Left renal cortex interstitium (tissue), 4 donors: ENCODE data around the gene CD247. TPM values are rescaled to one million over a fixed set of nuclear protein-coding genes. Genes with fewer than 3 reads are reported as not detected.

Experiments used
- DNase-seq, 4 donors: peaks; one replicate each; pipeline ENCODE4 v3.0.0-alpha.2; 2013; ENCODE audit warnings: low read depth in 4 of 4, low spot score in 2 of 4, missing footprints in 1 of 4
- polyA plus RNA-seq, 4 donors: library from polyadenylated mRNA; unstranded; fragments of 120-200 nt; gene quantifications; one replicate each; pipeline ENCODE4 v1.2.1, GENCODE V29; 2013; ENCODE audit not compliant: insufficient read length in 4 of 4

CD247 gene
- polyA plus RNA-seq, 4 donors = 0.40 to 0.89 (median 0.51) TPM

DNA sequence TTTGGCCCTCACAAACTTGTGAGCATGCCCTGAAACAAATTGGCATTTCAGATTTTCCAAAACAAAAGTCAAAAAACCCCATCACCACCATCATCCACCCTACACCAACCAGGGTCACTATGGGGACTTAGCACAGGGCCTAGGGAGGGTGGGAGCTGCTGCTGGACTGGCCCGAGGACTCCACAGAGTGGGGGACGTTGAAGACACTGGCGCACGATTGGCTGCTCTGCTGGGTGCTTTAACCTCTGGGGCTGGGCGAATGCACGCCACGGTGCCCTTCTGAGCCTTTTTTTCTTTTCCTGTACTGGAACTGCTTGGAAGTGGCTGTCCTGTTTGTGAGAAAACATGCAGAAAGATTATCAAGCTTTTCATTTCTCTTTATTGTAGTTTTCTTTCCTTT, 92.8 kb downstream of the CD247 start:
- no peak for DNase-seq

DNA sequence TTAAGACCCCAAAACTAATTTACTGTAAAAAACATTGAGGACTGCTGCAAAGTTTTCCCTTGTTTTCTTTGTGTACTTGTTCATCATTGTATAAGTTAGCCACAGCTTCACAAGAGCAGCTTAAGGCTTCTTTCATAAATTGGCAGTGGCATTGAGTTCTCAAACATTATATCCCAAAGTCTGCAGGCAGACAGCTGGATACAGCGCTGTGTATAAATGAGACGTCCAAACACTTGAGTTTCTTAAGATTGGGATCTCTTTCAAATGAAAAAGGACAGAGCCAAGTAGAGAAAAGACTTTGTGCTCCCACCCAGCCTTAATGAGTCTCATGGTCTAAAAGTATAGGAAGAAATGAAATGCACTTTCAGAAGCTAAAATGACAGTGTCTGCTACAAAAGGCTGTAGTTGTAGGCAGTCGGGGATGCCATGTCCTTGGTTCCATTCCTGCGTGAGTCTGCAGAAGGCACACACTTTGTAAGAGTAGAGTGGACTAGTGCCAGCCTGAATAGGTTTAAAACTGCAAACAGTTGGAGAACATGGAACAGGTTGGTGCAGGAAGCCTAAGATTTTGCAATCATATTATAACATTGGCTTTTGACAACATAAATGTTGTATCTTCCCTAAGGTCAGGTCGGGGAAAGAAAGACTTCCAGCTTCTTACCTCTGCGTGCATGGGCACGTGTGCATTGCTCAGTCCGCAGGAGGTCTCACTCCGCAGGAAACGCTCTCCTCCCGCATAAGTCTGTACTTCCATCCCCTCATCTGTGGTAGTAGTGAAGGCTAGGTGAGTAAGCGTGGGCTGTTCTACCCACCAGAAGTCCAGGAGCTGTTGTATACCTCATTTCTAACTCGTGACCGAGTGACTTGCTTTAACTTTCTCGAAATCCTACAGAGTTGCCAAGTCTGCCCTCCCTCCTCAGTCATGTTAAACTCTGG, 94.4 kb downstream of the CD247 start:
- DNase-seq = no peak

- DNase-seq = no peak
These were observed 97.8 kb downstream of the CD247 start for GRCh38 chr1:167420510-167420909.

DNA sequence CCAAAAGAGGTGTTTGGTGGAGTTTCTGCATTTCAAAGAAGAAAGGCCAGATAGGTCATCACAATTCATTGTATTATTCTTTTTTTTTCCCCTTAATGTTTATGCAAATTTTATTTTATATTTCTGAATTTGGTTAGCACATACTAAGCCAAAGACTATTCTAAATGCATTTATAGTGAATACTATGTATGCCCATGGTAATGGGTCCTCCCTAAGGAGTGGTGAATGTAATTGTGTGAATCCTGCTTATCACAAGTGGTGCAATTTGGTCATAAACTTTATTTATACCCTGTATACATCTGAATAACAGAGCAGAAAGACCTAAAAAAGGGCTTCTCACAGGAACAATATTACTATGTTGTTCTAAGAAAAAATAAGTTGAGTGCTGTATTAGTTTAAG, 99.1 kb downstream of the CD247 start:
- DNase-seq = no peak

- no peak for DNase-seq
These were observed 99.9 kb downstream of the CD247 start for GRCh38 chr1:167418391-167418790.

- DNase-seq = no peak
These were observed 101.8 kb downstream of the CD247 start for GRCh38 chr1:167416506-167416905.

DNA sequence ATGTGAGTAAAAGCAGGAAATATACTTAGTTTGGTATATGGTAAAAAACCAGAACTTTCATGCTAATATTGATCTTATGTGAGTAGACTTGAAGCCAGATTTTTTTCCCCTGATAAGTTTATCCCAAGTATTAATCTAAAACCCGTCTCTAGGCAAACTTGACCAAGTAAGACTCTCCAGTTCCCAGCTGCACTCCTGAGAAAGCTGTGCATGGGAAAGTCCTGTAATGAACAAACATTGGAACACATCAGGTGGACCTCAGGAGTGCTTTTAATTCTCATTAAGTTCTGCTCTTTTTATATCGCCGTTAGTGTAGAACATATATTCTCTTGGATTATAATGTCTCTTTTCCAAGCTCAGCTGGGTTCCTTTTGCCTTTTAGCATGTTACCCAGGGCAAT, 105.0 kb downstream of the CD247 start:
- DNase-seq = no peak

- DNase-seq = no peak
These were observed 105.4 kb downstream of the CD247 start for GRCh38 chr1:167412920-167413319.

- DNase-seq = no peak
These were observed 106.3 kb downstream of the CD247 start for GRCh38 chr1:167412072-167412471.

- no peak for DNase-seq
These were observed 109.1 kb downstream of the CD247 start for GRCh38 chr1:167409183-167409582.

DNA sequence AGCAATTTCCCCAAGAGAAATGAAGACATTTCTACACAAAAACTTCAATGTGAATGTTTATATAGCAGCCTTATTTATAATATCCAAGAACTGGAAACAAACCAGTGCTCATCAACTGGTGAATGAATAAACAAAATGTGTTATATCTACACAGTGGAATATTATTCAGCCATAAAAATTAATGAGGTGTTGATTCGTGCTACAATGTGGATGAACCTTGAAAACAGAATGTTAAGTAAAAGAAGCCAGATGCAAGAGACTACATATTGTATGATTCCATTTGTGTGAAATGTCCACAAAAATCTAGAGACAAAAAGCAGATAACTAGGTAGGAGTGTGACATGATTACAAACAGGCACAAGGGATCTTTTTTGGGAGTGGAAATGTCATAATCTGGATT, 110.0 kb downstream of the CD247 start:
- no peak for DNase-seq

DNA sequence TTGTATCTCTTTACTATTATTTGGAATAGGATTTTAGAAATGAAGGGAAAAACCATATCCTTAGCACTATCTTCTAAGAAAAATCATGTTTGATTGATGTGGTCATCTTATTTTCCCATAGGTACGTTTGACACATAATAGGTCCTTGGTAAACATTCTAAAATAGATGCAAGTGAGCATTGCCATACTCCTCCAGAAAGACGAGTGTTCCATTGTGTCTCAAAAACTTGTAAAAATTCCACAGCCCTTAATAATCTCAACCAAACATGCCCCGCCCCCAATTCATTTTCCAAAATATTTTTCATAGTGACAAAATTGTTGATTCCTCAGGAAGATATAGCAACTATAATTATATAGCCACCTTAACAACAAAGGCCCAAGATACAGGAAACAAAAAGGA, 113.4 kb downstream of the CD247 start:
- no peak for DNase-seq

DNA sequence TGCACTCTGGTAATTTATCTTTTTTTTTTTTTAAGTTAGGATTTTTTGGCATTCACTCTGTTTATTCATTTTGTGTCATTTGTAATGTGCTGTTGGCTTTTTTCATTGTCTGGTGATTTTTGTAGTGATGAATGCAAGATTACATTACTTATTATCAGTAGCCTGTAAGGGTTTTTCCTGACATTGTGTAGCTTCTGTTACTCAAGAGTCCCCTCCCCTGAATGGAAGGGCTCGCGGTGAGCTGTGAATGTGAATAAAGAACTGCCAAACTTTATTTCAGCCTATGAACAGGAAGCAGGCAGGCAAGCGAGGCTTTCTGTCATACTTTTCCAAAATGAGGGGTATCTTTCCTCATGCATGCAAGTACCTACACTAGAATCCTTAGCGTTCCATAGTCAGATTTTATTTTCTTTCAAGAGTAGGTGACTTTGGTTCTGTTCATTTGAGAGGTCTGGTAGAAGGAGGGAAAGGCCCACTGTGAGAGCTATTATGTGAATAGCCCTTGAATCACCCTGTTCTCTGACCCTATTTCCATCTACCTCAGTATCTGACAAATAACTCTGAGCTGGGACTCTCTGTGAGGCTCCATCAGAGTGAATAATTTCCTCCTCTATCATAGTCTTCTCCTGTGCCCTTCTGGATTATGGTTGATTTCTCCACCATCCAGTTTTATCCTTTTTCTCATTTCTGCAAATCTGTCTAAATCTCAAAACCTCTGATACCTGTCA, 114.0 kb downstream of the CD247 start:
- no peak for DNase-seq

DNA sequence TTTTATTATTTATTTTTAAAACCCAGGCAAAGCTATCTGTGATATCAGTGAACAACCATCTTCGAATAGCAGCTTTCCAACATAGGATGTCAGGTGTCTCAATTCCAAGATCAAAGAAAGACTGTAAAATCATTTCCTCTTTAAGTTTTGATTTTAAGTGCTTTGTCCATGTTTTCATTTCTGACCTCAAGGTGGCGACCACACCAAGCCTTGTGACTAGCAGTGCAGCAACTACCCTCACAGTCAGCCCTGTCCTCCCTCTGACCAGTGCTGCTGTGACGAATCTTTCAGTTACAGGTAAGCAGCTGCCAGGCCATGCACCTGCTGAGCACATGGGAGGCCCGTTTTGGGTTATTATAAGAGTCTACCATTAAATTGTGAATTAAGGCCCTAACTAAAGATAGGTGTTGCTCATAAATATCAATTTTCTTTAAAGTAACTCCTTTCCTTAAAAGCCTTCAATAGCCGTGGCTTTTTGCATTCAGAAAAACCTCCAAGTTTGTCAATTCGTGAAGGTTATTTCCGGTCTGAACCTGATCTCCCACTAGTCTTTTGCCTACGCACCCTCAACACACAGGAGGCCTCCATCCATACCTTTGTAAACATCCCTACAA, 117.0 kb downstream of the CD247 start:
- peak in 2 of 4 donors; percentile 7 to 23 for DNase-seq

DNA sequence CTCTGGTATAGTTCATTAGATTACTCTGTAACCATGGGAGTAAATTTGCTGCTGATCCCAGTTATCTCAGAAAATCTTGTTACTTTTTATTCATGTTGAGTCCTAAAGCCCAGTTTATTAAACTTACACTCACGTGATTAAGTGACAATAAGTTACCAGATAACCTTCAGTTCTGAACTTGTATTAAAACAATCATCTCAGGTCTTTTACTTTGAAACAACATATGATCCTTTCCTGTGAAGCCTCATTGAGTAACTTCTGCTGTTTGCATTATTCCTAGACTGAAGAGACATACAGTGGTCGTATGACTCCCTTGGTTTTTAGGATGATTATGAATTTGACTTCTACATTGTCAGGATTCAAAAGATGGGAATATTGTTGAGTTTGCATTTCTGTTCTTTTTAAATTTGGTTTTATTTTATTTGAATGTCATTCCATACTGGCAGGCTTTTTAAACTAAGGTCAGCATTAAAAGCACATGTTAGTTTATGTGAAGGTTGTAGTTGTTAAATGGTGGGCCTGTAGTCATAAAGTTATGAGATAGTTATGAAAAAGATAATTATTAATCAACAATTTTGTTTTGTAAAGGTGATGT, 117.9 kb downstream of the CD247 start:
- no peak for DNase-seq

GRCh38 chr1:167392200-167392696, 126.1 kb downstream of the CD247 start:
- DNase-seq = no peak

- DNase-seq = no peak
These were observed 129.4 kb downstream of the CD247 start for GRCh38 chr1:167388976-167389375.

- DNase-seq = no peak
These were observed 130.9 kb downstream of the CD247 start for GRCh38 chr1:167387251-167387910.
